Neural progenitor cell (in vitro differentiated cells): ENCODE data around the gene MIR17HG.

Source experiments
- CTCF ChIP-seq: fragments of 200-600 bp; sonication (generic); IDR thresholded peaks from 2 replicates; pipeline ENCODE4 v1.5.1; 2017; ENCODE audit warnings: antibody characterized with exemption, mild to moderate bottlenecking
- EZH2phosphoT487 ChIP-seq: fragments of 200-600 bp; sonication (generic); IDR thresholded peaks from 2 replicates; pipeline ENCODE4 v1.6.1; 2017; ENCODE audit warnings: antibody characterized with exemption

DNA sequence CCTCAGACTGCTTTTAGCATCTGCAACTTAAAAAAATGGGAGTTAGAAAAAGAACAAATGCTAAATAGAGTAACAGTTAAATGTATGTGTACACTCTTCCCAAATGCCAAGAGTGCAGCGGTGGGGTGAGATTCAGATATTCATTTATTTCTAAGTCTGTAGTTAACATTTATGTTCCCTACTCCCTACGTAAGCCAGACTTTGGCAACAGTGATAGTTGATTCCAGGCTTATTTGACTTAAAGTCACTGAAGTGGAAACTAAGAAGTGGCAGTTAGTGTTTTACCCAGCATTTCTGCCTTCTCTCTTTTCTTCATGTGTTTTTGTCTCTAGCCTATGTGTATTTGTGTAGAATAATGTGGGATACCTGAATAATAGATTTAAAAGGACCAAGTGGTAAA, 4.5 kb downstream of the MIR17HG start:
- TF ChIP-seq CTCF: no peak
- TF ChIP-seq EZH2phosphoT487: no peak
